Activated T-cell treated with anti-CD3 and anti-CD28 coated beads for 1 hour (primary cell): Measurements from ENCODE around the gene SLC24A3.

Experiments used
- DNase-seq: peaks from one replicate; pipeline ENCODE4 v3.0.0-alpha.2; 2020; ENCODE audit warnings: low read depth

SLC24A3 gene

GRCh38 chr20:19241440-19241839 is 29.0 kb downstream of the SLC24A3 start:
- DNase-seq: no peak

DNA sequence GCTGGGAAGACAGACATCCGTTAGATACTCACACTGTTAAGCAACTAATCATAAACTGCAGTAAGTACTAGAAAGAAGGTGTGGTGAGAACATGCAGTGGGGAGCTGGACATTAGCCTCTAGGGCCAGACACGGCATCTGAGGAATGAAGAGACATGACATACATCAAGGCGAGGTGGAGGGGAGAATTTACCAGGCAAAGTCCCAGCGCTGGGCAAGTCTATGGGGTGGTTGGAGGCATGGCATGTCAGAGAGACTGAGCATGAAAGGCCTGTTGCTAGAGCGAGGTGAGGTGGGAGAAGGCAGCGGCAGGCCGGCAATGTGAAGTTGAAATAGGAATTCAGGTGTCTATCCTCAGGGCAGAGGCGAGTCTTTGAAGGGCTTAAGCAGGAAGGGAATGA is 31.8 kb downstream of the SLC24A3 start:
- DNase-seq: no peak

- no peak for DNase-seq
Measured at GRCh38 chr20:19249106-19249879, 36.9 kb downstream of the SLC24A3 start.

- DNase-seq: no peak
Measured at GRCh38 chr20:19250346-19250745, 37.9 kb downstream of the SLC24A3 start.

- DNase-seq: no peak
Measured at GRCh38 chr20:19251506-19251905, 39.1 kb downstream of the SLC24A3 start.

GRCh38 chr20:19251958-19252357 is 39.5 kb downstream of the SLC24A3 start:
- no peak for DNase-seq

DNA sequence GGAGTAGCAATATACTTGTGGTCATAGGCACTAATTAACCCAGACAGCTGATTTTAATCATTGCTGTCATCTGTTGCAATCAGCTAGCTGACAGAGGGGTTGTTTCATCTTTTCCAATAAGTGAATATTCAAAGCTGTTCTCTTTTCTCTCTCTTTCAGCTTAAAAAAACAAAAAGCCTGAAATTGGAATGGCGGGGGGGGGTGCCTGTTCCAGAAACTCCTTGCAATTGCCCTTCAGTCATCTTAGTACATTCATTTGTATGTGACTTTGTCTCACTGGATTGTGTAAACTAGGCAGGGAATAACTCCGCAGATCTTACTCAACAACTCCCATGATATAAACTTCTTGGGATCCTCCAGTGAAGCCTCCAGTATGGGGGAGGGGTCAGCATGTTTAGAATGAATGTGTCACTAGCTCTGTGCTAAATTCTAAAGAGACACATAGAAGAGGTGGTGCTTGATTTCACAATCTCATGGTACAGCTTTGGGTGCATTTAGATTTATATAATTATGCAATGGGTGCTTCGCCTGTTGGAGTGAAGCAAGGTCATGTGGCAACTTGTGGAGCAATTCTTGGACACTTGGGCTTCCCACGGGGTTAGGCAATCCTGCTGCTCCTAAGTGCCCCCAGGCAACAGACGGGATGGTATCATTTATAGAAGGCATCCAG is 40.1 kb downstream of the SLC24A3 start:
- no peak for DNase-seq

DNA sequence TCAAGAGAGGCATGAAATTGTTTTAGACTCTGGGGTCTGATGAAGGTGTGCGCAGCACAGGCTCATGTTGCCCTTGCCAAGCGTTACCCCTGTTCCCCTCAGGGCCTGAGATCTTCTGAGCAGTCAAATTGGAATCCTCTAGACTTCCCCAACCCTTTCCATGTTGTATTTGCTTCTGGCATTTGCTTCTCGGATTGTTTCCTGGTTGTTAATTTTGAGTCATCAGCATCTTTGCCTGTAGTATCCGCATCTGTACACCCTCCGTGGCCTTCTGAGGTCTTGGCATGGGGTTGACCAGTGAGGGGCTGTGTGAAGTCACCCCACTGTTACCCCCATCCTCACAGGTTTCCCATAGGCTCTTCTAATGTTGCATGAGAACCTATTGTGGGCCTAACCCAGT is 40.9 kb downstream of the SLC24A3 start:
- DNase-seq: no peak

DNA sequence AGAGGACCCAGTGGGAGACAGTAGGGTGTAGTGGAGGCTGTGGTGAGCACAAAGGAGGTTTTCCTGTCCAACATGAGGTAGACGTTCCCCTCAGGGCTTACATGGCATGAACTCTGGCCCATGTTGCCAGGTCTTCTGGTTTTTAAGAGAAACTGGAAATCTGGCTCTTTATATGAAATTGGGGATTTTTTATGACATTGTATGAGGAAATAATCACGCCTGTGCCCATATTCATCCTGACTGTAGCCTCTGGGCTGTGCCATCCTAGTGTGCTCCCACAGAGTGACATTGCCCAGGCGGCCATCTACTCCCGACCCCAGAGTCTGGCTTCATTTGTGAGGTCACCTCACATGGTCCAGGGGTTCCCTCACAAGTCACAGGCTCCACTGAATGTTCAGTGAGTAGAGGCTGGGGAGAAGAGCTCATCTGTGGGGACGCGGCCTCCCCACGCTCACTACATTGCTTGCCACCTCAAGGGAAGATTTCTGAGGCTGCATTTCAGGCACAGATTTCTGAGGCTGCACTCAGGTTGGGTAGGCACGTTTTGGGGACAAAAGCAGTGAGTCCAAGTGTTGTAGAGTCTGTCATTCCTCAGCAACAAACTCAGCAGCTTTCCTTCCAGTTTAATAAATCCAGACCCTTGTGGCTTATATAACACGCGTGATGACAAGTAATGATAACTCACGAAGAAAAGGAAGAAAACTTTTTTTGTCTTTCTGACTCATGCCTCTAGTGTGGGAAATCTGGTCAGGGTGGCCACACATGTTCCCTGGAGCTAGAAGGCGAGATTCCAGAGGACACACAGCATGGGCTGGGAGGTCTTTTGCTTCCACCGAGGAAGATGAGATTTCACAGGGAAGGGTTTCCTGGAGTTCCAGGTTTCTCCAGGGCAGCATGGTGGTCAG is 41.7 kb downstream of the SLC24A3 start:
- DNase-seq: no peak

- no peak for DNase-seq
Measured at GRCh38 chr20:19254956-19255355, 42.5 kb downstream of the SLC24A3 start.

DNA sequence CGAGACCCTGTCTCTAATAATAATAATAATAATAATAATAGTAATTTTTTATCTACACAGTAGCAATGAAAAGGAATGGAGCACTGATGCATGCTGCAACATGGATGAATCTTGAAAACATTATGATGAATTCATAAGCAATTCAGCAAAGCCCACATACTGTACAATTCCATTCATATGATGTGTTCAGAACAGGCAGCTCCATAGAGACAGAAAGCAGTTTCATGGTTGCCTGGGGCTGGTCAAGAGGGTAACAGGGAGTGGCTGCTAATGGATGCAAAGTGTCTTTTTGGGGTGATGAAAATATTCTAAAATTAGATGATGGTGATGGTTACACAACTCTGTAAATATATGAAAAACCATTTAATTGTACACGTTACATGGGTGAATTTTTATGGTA is 43.6 kb downstream of the SLC24A3 start:
- no peak for DNase-seq

DNA sequence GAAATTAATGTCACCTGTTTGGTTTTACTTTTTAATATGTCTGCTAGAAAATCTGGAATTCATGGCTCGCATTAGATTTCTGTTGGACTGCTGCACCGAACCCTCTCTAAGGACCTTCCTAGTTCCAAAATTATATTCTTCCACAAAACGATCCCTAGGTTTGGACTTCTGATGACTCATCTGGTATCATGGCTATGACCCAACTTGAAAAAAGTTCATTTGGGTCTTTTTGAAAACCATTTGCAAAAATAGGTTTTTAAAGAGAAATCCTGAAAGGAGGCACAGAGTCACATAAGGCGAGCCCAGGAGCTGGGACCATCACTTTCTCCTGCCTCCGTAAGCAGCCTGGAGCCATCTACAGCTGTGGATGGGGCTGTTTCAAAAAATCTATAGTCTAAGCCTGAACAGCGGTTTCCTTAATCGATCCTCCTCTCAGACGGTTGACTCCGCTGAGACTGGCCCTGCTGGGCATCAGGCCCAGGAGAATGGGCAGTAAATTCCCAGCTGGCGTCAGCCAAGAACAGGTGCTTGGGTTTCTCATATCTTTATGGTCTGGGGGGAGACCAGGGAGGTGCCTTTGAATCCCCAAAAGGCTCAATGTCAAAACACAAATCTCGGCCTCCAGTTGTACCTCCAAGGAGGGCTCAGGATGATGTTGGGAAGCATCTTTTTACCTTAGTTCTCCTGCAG is 44.6 kb downstream of the SLC24A3 start:
- no peak for DNase-seq

GRCh38 chr20:19257865-19258264 is 45.4 kb downstream of the SLC24A3 start:
- DNase-seq: no peak

DNA sequence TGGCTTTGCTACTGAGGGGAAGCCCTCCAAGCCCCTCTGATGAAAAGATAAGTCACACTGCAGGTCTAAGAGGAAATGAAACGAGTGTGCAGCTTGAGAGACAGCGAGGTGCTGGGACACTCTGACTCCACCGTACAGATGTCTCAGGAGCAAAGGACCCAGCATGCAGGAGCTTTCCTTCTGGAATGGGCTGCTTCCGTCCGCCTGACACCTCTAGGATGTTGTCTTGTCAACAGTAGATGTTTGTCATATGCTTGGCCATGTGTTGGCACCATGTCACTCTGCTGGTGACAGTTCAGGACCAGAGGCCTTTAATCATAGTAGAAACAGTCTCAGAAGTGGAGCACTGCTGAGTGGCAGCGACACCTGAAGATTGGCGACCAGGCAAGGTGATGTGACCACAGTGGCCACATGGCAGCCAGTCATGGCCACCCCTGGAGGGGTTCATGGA is 46.7 kb downstream of the SLC24A3 start:
- DNase-seq: no peak

DNA sequence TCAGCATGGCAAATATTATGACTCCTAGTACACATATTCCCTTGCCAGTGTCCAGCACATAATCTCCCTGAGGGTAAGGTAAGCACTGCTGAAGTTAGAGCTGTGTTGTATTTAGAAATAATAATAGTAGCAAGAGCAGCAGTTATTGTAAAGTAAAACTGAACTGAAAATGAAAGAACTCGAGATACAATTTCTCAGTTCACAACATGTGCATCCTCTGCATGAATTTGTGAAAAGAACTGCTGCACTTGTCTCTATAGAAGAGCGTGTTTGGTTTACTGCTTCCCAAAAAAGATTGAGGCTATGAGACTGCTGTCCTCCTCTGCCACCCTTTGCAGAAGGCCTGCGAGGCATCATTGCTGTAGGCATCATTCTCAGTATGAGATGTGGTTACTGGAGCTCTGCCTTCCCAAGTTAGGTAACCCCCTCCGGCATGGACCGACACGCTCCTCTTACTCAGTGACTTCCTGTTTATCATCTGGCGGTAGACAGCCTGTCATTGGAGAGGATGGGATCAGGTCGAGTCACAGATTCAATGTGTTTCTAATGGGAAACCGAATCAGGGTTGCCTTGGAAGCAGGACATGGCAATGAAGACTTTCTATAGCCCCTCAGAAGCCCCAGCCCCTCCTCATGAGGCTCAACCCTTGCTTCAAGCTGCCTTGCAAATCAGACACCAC is 48.1 kb downstream of the SLC24A3 start:
- no peak for DNase-seq

DNA sequence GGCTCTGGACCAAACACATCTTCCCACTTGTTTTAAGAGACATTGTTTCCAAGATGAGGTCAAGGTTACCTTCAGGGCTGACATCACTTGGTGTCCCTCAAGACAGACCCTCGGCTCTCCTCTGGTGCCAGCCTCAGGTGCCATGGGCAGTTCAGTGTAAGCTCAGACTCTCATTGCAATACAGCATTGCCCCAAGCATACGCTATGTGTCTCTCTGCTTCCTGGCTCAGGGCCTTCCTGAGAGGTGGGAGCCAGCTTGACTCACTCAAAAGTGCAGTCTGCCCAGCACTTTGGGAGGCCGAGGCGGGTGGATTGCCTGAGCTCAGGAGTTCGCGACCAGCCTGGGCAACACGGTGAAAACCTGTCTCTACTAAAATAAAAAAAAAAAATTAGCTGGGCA is 51.7 kb downstream of the SLC24A3 start:
- DNase-seq: no peak

GRCh38 chr20:19265646-19266374 is 53.4 kb downstream of the SLC24A3 start:
- no peak for DNase-seq

DNA sequence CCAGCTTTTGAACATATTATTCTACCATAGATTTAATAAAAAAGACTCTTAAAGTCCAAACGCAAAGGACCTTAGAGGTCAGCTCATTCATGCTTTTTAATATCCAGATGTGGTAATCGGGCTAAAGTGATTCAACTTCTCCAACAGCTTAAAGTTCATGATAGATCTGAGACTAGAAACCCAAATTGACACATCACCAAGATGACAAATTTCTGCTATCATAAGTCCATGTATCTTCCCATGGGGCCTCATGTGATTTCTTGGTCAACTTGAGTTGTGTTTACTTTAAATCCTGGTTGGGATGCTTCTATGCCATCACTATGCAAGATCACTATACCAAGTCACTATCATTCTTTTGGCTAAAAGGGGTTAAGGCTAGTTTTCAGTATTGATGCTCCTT is 56.0 kb downstream of the SLC24A3 start:
- no peak for DNase-seq

DNA sequence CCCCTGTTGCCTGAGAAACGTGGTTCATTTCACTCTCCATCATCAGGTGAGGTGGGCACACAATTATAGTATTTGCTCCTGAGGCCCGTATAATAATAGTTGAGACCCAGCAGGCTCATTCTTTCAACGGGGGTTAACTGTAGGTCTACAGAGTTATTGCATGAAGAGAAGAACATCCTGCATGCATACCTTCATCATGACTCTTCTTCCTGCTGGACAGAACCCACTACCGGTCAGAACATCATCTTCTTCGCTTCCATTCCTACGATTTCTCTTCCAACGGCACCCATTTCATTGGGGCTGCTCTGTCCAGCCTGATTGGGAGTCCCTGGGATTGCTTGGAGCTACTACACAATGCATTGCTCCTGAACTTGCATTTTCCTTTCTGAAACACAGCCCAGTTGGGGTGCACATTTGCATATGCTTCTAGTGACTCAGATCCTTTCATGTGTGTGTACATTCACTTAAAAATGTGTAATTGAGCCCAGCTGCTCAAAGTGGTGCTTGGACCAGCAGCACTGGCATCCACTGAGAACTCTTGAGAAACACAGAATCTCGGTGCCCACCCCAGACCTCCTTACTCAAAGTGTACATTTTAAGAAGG is 57.4 kb downstream of the SLC24A3 start:
- no peak for DNase-seq
